MCF 10A (cell line): ENCODE results near the gene JSRP1. TPM values are rescaled to one million over a fixed set of nuclear protein-coding genes. Genes with fewer than 3 reads are reported as not detected.

Experiments
- BruUV-seq: library from RNA; stranded (reverse); fragments of 400-500 nt; replicated peaks from 2 replicates; lab custom pipeline; 2021; lab: Mats Ljungman, UMichigan
- CTCF ChIA-PET: fragments of 300-600 bp; sonication (Branson Sonifier 250); formaldehyde crosslinking; extraction: SDS; loops from one replicate; lab custom pipeline; 2021; ENCODE audit warnings: antibody characterized with exemption, inconsistent platforms; lab: Yijun Ruan, JAX
- POLR2A ChIA-PET: fragments of 300-600, 350-650 bp; sonication (Branson Sonifier 250); formaldehyde crosslinking; extraction: SDS; loops from one replicate; lab custom pipeline; 2020; ENCODE audit warnings: antibody characterized with exemption, inconsistent platforms; lab: Yijun Ruan, JAX
- DNase-seq: peaks from one replicate; pipeline ENCODE4 v3.0.0-alpha.2; 2018; ENCODE audit not compliant: unreplicated experiment
- H3K27ac Mint-ChIP-seq: one replicate; pipeline ENCODE4 v1.8.0; 2022; ENCODE audit warnings: mild to moderate bottlenecking, low read depth, mixed read lengths; ENCODE audit not compliant: unreplicated experiment
- H3K27me3 Mint-ChIP-seq: one replicate; pipeline ENCODE4 v1.8.0; 2022; ENCODE audit warnings: mixed read lengths; ENCODE audit not compliant: insufficient read depth, unreplicated experiment
- H3K36me3 Mint-ChIP-seq: one replicate; pipeline ENCODE4 v1.8.0; 2022; ENCODE audit warnings: mild to moderate bottlenecking, moderate library complexity, mixed read lengths; ENCODE audit not compliant: insufficient read depth, unreplicated experiment
- H3K4me1 Mint-ChIP-seq: one replicate; pipeline ENCODE4 v1.8.0; 2022; ENCODE audit warnings: mixed read lengths; ENCODE audit not compliant: insufficient read depth, unreplicated experiment
- H3K4me3 Mint-ChIP-seq: one replicate; pipeline ENCODE4 v1.8.0; 2022; ENCODE audit warnings: mild to moderate bottlenecking, moderate library complexity, mixed read lengths; ENCODE audit not compliant: unreplicated experiment
- H3K9me3 Mint-ChIP-seq: one replicate; pipeline ENCODE4 v1.8.0; 2022; ENCODE audit warnings: mixed read lengths; ENCODE audit not compliant: unreplicated experiment
- intact Hi-C: fragments of 100-400 bp; cut with micrococcal nuclease; formaldehyde crosslinking; loops from 2 replicates; pipeline ENCODE4 v1.14.1; 2022
- total RNA-seq: library from RNA; stranded (reverse); gene quantifications from 2 replicates; pipeline ENCODE4 v1.2.3, GENCODE V29; 2022
- TF ChIP-seq, protein P1 (sequence below): fragments of 200-600 bp; IDR thresholded peaks from one replicate; pipeline ENCODE4 v1.8.0; 2022; ENCODE audit warnings: antibody characterized with exemption, mild to moderate bottlenecking; ENCODE audit not compliant: unreplicated experiment

Gene JSRP1
- total RNA-seq, 1 experiment from 2014 or later, result 0.37 TPM

DNA sequence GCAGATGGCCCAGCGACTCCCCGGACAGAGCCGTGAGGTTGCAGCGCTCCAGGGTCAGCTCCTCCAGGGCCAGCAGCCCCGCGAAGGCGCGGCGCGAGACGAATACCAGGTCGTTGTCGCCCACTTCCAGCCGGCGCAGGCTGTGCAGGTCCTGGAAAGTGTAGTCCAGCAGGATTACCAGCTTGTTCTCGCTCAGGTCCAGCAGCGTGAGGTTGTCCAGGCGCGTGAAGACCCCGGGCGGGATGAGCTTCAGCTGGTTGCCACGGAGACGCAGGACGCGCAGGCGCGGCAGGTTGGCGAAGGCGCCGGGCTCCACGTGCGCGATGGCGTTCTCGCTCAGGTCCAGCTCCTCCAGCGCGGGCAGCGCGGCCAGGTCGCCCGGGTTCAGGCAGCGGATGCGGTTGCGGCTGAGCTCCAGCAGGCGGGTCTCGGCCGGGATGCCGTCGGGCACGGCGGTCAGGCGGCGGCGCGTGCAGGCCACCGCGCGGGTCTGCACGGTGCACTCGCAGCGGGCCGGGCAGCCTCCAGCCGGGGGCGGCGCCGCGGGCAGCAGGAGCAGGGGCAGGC lies 35.1 kb upstream of the JSRP1 start:
- CTCF ChIA-PET, result no interaction called here
- BruUV-seq, result no TSS peak
- Mint-ChIP-seq H3K4me3 (no peak overlapping the region), H3K9me3 (no peaks in the 10 kb centered on the region), H3K36me3 (no peaks in the 10 kb centered on the region), H3K27ac (no peak overlapping the region), H3K4me1 (no peaks in the 10 kb centered on the region), H3K27me3 (peaks cover 43% of the 10 kb centered on the region)
- TF ChIP-seq, protein P1, sequence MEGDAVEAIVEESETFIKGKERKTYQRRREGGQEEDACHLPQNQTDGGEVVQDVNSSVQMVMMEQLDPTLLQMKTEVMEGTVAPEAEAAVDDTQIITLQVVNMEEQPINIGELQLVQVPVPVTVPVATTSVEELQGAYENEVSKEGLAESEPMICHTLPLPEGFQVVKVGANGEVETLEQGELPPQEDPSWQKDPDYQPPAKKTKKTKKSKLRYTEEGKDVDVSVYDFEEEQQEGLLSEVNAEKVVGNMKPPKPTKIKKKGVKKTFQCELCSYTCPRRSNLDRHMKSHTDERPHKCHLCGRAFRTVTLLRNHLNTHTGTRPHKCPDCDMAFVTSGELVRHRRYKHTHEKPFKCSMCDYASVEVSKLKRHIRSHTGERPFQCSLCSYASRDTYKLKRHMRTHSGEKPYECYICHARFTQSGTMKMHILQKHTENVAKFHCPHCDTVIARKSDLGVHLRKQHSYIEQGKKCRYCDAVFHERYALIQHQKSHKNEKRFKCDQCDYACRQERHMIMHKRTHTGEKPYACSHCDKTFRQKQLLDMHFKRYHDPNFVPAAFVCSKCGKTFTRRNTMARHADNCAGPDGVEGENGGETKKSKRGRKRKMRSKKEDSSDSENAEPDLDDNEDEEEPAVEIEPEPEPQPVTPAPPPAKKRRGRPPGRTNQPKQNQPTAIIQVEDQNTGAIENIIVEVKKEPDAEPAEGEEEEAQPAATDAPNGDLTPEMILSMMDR, result no peak
- POLR2A ChIA-PET, result no interaction called here
- DNase-seq, result no peak
- intact Hi-C loops, result no loop called here

DNA sequence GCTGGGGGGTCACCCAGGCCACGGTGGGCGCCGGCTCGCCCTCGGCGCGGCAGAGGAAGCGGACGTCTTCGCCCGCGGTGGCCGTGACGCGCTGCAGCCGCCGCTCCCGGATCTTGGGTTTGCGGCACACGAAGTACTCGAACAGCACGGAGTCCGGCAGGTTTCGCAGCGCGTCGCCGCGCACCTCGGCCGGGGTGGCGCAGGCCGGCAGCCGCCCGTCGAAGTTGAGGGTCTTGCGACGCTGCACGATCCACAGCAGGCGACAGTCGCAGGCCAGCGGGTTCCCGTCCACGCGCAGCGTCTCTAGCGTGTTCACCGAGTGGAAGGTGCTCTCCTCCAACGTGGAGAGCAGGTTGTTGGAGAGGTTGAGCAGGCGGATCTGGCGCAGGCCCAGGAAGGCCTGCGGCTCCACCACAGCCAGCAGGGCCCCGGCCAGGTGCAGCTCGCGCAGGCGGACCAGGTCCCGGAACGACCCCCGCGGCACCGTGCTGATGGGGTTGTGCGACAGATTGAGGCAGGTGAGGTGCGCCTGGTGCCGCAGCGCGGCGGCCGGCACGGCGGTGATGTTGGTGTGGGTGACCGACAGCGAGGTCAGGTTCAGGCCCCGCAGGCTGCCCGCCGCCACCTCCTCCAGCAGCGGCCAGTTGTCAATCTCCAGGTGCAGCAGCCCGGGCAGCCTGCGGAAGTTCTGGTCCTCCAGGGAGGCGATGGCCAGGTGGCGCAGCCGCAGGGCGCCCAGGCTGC lies 34.4 kb upstream of the JSRP1 start:
- no peaks in the 10 kb centered on the region for H3K9me3 Mint-ChIP-seq
- H3K27me3 Mint-ChIP-seq, result peaks cover 43% of the 10 kb centered on the region
- TF ChIP-seq, protein P1, result no peak
- ChIA-PET POLR2A (no interaction called here), CTCF (no interaction called here)
- BruUV-seq, result no TSS peak
- no peak for DNase-seq
- no peaks in the 10 kb centered on the region for H3K36me3 Mint-ChIP-seq
- H3K27ac Mint-ChIP-seq, result no peak overlapping the region
- H3K4me3 Mint-ChIP-seq, result no peak overlapping the region
- intact Hi-C loops, result no loop called here
- no peaks in the 10 kb centered on the region for H3K4me1 Mint-ChIP-seq

DNA sequence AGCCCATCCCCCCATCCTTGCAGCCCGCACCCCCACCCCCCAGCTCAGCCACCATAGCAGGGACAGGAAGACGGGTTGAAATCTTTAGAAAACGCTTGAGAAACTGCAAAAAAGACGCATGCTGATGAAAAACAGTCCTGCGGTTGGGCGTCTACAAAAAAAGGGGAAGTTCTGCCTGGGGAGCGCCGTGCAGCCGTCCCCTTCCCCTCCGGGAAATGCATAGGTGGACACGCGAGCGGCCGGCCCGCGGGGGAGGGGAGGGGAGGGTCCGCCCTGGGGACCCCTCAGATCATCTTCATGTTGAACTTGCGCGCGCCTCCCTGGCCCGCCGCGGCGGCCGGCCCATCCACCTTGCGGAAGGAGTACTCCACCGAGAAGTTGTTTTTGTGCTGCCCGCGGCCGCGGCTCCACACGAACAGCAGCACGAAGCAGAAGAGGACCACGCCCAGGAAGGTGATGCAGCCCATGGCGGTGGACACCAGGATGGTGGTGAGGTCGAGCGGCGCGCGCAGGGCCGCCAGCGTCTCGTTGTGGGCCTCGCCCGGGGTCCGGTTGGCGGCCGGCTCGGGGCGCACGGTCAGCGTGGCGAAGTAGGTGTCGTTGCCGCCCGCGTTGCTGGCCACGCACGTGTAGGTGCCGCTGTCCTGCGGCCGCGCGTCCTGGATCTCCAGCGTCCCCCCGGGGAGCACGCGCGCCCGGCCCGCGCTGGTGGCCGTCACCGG lies 33.7 kb upstream of the JSRP1 start:
- Mint-ChIP-seq H3K4me1 (no peaks in the 10 kb centered on the region), H3K9me3 (no peaks in the 10 kb centered on the region), H3K27ac (no peak overlapping the region), H3K36me3 (no peaks in the 10 kb centered on the region), H3K4me3 (no peak overlapping the region), H3K27me3 (peaks cover 37% of the 10 kb centered on the region)
- intact Hi-C loops, result no loop called here
- DNase-seq, result no peak
- no TSS peak for BruUV-seq
- CTCF ChIA-PET, result interaction anchor here (1.2 kb wide), 1 partner anchor 134 kb away, joined by 4 read pairs; no protein-coding TSS in a partner anchor
- POLR2A ChIA-PET, result no interaction called here
- TF ChIP-seq, protein P1, result no peak
